Measurements from ENCODE around the gene FBXW12.

DNA sequence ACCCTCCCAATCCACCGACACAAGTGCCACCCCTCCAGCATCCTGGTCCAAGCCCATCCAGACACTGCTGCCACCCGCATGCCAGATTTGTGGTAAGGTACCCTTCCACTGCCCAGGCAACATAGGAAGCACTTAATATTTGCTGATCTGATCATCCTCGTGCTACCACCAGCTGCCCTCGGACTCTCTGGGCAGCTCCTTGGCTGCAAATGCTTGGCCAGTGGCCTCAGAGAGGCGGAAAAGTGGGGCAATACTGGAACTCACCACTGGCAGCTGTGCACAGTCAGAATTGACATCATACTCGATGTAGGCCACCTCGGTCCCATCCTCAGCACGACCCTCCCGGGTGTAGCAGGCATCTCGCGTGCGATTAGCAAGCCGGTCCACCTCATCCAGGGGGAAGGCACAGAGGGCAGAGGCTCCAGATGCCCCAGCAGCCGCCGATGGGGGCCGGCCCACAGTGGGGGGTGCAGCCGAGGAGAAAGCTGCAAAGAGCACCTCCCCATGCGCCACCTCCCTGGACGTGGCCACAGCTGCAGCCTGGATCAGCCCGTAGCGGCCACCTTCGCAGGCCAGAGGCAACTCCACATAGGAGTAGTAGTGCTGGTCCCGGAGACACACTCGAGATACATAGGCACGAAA lies 51.3 kb downstream of the FBXW12 start:
- TF ChIP-seq CTCF (IDR thresholded peaks at IDR 0.05) (no peak), POLR2A (IDR thresholded peaks at IDR 0.05) (no peak)
